Endothelial cell of umbilical vein (primary cell): ENCODE measurements around the gene M6PR. TPM values are rescaled to one million over a fixed set of nuclear protein-coding genes. Genes with fewer than 3 reads are reported as not detected.

Experiments used
- BruUV-seq: library from RNA; stranded (reverse); fragments of 400-500 nt; replicated peaks from 2 replicates; lab custom pipeline; 2021; lab: Mats Ljungman, UMichigan
- CTCF ChIA-PET: fragments of 300-600, 350-600 bp; sonication (Branson Sonifier 250); formaldehyde crosslinking; loops from one replicate; lab custom pipeline; 2021; ENCODE audit warnings: antibody characterized with exemption, inconsistent platforms; lab: Charles Lee
- POLR2A ChIA-PET: fragments of 300-600, 350-600 bp; sonication (Branson Sonifier 250); formaldehyde crosslinking; loops from one replicate; lab custom pipeline; 2021; ENCODE audit warnings: antibody characterized with exemption, inconsistent platforms; lab: Charles Lee
- DNase-seq: peaks from one replicate; pipeline ENCODE4 v3.0.0-alpha.2; 2011; ENCODE audit warnings: low read depth, low spot score
- FAIRE-seq: peaks from 2 replicates; lab custom pipeline; 2011; peaks lifted over from hg19 to GRCh38; lab: Jason Lieb, UNC
- H2AFZ ChIP-seq: 2 replicates; pipeline ENCODE4 v1.6.0; 2012; ENCODE audit warnings: low read depth, low read length, control low read depth, inconsistent platforms
- H3K27ac ChIP-seq: 2 replicates; pipeline ENCODE4 v1.5.1; 2011; ENCODE audit warnings: low read depth, mild to moderate bottlenecking, control low read depth, low read length, moderate library complexity; ENCODE audit not compliant: insufficient read depth
- H3K27me3 ChIP-seq, 2 experiments: 2 replicates each; pipeline versions ENCODE4 v1.6.0 to v1.6.1; 2011; ENCODE audit warnings: low read length in 2 of 2, mixed read lengths in 1 of 2; ENCODE audit not compliant: control insufficient read depth in 2 of 2, insufficient read depth in 2 of 2
- H3K36me3 ChIP-seq, 2 experiments: 2 replicates in 1 of 2; 3 replicates in 1 of 2; pipeline ENCODE4 v1.5.1; 2011; ENCODE audit warnings: low read length in 2 of 2, mild to moderate bottlenecking in 1 of 2, moderate library complexity in 1 of 2; ENCODE audit not compliant: control insufficient read depth in 2 of 2, insufficient read depth in 2 of 2; ENCODE audit errors: extremely low read depth in 1 of 2
- H3K4me1 ChIP-seq: 3 replicates; pipeline ENCODE4 v1.5.1; 2011; ENCODE audit warnings: mild to moderate bottlenecking, low read length; ENCODE audit not compliant: control insufficient read depth, insufficient read depth; ENCODE audit errors: extremely low read depth
- H3K4me2 ChIP-seq: 2 replicates; pipeline ENCODE4 v1.6.1; 2011; ENCODE audit warnings: low read length, control low read depth, mixed read lengths; ENCODE audit not compliant: insufficient read depth
- H3K4me3 ChIP-seq, 3 experiments: fragments of 200-600 bp in 1 of 3; sonication (generic), shearing (Covaris generic) in 1 of 3; replicated peaks in 1 of 3; 2 replicates each; pipeline ENCODE4 v1.5.1; 2011 to 2016; ENCODE audit warnings: control low read depth in 3 of 3, low read length in 3 of 3, mild to moderate bottlenecking in 2 of 3, inconsistent platforms in 1 of 3, low read depth in 1 of 3, moderate library complexity in 1 of 3; ENCODE audit not compliant: insufficient read depth in 1 of 3
- H3K79me2 ChIP-seq: 2 replicates; pipeline ENCODE4 v1.6.0; 2012; ENCODE audit warnings: low read length, inconsistent platforms; ENCODE audit not compliant: control insufficient read depth, insufficient read depth
- H3K9ac ChIP-seq: replicated peaks from 2 replicates; pipeline ENCODE3; 2011; ENCODE audit warnings: low read length, control low read depth; ENCODE audit not compliant: insufficient read depth; ENCODE audit errors: extremely low read depth
- H3K9me1 ChIP-seq: replicated peaks from 3 replicates; pipeline ENCODE4 v1.6.0; 2011; ENCODE audit warnings: mild to moderate bottlenecking, low read length; ENCODE audit not compliant: control insufficient read depth, insufficient read depth; ENCODE audit errors: extremely low read depth
- H3K9me3 ChIP-seq: replicated peaks from 2 replicates; pipeline ENCODE4 v1.5.1; 2012; ENCODE audit warnings: low read length, inconsistent platforms; ENCODE audit not compliant: control insufficient read depth, insufficient read depth
- H4K20me1 ChIP-seq: replicated peaks from 2 replicates; pipeline ENCODE3; 2011; ENCODE audit warnings: mild to moderate bottlenecking, low read length; ENCODE audit not compliant: control insufficient read depth, insufficient read depth; ENCODE audit errors: extremely low read depth
- EZH2 ChIP-seq: IDR thresholded peaks from 2 replicates; pipeline ENCODE4 v1.6.1; 2012; ENCODE audit warnings: borderline replicate concordance, low read depth, mild to moderate bottlenecking, moderate library complexity, low read length, inconsistent platforms; ENCODE audit not compliant: severe bottlenecking
- FOS ChIP-seq: IDR thresholded peaks from 2 replicates; pipeline ENCODE4 v1.6.1; 2011; ENCODE audit warnings: mild to moderate bottlenecking, low read length, moderate library complexity, borderline replicate concordance; ENCODE audit not compliant: insufficient read depth
- GATA2 ChIP-seq: IDR thresholded peaks from 2 replicates; pipeline ENCODE4 v1.7.0; 2011; ENCODE audit warnings: low read depth, mild to moderate bottlenecking, moderate library complexity, mixed read lengths, low read length; ENCODE audit not compliant: insufficient read length, insufficient read depth
- JUN ChIP-seq: IDR thresholded peaks from 2 replicates; pipeline ENCODE4 v1.6.1; 2011; ENCODE audit warnings: borderline replicate concordance, low read depth; ENCODE audit not compliant: insufficient read length, insufficient read depth
- MYC ChIP-seq: IDR thresholded peaks from one replicate; pipeline ENCODE4 v1.6.1; 2011; ENCODE audit warnings: mild to moderate bottlenecking, low read depth, low read length
- POLR2A ChIP-seq: IDR thresholded peaks from 2 replicates; pipeline ENCODE4 v1.6.1; 2012; ENCODE audit warnings: low read depth, mild to moderate bottlenecking, control low read depth, low read length
- POLR2AphosphoS5 ChIP-seq: IDR thresholded peaks from 2 replicates; pipeline ENCODE4 v1.6.1; 2012; ENCODE audit warnings: low read depth, mild to moderate bottlenecking, control low read depth, low read length, moderate library complexity; ENCODE audit not compliant: insufficient read depth
- dilution Hi-C: fragments of 300-500 bp; cut with MboI; formaldehyde crosslinking; loops from one replicate; pipeline ENCODE4 v1.15.0; 2019; ENCODE audit warnings: low sequenced_read_pairs; ENCODE audit not compliant: extremely low pct_ligation_motif_present
- intact Hi-C: fragments of 100-400 bp; cut with micrococcal nuclease; formaldehyde crosslinking; loops from one replicate; pipeline ENCODE4 v1.10.0; 2022
- polyA plus RNA-seq, 4 experiments: library from polyadenylated mRNA; depleted of rRNA in 3 of 4; stranded (reverse) in 3 of 4; unstranded in 1 of 4; fragments of >200 nt; gene quantifications; 2 replicates each; pipeline versions ENCODE4 v1.2.1 to v1.2.3, GENCODE V29; 2011 to 2012; ENCODE audit warnings: missing spikeins in 1 of 4
- total RNA-seq: library from RNA; stranded (reverse); gene quantifications from 2 replicates; pipeline ENCODE4 v1.2.3, GENCODE V29; 2021
- TF ChIP-seq, protein P1 (sequence below), 2 donors: IDR thresholded peaks; 1 replicate in 1 of 2; 2 replicates in 1 of 2; pipeline ENCODE4 v1.5.1; 2011; ENCODE audit warnings: low read length in 2 of 2, mild to moderate bottlenecking in 2 of 2, moderate library complexity in 2 of 2, control low read depth in 1 of 2, inconsistent platforms in 1 of 2, low read depth in 1 of 2; ENCODE audit not compliant: insufficient read depth in 1 of 2; ENCODE audit errors: extremely low read depth in 1 of 2
- TF ChIP-seq, protein P2 (sequence below): IDR thresholded peaks from 2 replicates; pipeline ENCODE4 v1.6.1; 2011; ENCODE audit not compliant: insufficient read depth, insufficient read length

Gene M6PR
- total and polyA plus RNA-seq, 2 donors (not counting 3 experiments of a cell fraction or from before 2014, with no cell fraction given) = 124 to 142 TPM

DNA sequence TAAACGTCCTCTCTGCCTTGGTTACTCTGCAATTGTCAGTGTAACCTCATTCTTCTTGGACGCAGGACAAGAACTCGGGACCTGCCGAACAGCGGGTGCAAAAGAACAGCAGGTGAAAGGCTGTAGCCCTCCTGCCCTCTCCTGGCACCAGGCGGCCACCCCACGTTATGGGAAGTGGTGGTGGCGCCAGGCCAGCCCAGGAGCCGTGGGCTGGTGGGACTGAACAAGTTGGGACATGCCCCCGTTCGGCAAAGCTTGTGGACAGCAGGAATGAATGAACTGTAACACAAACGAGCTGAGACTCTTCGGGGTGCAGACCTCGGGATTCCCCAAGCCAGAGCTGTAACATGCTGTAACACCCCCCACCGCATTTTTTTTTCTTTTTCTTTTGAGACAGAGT lies 6.6 kb upstream of the M6PR start:
- Histone ChIP-seq H3K79me2 (no peaks in the 10 kb centered on the region), H3K4me3 (no peak overlapping the region), H4K20me1 (no peaks in the 10 kb centered on the region), H3K36me3 (no peaks in the 10 kb centered on the region), H3K9me3 (no peaks in the 10 kb centered on the region), H3K9ac (no peak overlapping the region), H3K4me1 (peaks cover 2% of the 10 kb centered on the region), H3K9me1 (no peaks in the 10 kb centered on the region), H3K4me2 (no peak overlapping the region), H3K27me3 (no peaks in the 10 kb centered on the region), H2AFZ (no peak overlapping the region), H3K27ac (no peak overlapping the region)
- DNase-seq = no peak
- CTCF ChIA-PET = no interaction called here
- BruUV-seq = no TSS peak
- POLR2A ChIA-PET = no interaction called here
- dilution Hi-C loops (no loop called here), intact Hi-C loops (no loop called here)
- TF ChIP-seq, protein P1, sequence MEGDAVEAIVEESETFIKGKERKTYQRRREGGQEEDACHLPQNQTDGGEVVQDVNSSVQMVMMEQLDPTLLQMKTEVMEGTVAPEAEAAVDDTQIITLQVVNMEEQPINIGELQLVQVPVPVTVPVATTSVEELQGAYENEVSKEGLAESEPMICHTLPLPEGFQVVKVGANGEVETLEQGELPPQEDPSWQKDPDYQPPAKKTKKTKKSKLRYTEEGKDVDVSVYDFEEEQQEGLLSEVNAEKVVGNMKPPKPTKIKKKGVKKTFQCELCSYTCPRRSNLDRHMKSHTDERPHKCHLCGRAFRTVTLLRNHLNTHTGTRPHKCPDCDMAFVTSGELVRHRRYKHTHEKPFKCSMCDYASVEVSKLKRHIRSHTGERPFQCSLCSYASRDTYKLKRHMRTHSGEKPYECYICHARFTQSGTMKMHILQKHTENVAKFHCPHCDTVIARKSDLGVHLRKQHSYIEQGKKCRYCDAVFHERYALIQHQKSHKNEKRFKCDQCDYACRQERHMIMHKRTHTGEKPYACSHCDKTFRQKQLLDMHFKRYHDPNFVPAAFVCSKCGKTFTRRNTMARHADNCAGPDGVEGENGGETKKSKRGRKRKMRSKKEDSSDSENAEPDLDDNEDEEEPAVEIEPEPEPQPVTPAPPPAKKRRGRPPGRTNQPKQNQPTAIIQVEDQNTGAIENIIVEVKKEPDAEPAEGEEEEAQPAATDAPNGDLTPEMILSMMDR (IDR thresholded peaks at IDR 0.05; ENCODE audit: extremely low read depth in 1 of 2, insufficient read depth in 1 of 2, low read depth in 1 of 2, low read length in 2 of 2) = no peak
- TF ChIP-seq GATA2 (no peak), POLR2AphosphoS5 (no peak), FOS (no peak), EZH2 (no peak), MYC (no peak), JUN (no peak), POLR2A (no peak)
- TF ChIP-seq, protein P2, sequence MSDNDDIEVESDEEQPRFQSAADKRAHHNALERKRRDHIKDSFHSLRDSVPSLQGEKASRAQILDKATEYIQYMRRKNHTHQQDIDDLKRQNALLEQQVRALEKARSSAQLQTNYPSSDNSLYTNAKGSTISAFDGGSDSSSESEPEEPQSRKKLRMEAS = no peak
- FAIRE-seq = no peak
